ENCODE measurements around the gene PPIB. TPM values are rescaled to one million over a fixed set of nuclear protein-coding genes. Genes with fewer than 3 reads are reported as not detected.
A peak's percentile ranks its signal among the peaks of the same experiment; 100 is the strongest.

PPIB gene
- total and polyA plus RNA-seq, 9 of the 15 experiments (the other 6 are each of a cell fraction or from before 2014, with no cell fraction given), result 306 to 746 (median 439) TPM

DNA sequence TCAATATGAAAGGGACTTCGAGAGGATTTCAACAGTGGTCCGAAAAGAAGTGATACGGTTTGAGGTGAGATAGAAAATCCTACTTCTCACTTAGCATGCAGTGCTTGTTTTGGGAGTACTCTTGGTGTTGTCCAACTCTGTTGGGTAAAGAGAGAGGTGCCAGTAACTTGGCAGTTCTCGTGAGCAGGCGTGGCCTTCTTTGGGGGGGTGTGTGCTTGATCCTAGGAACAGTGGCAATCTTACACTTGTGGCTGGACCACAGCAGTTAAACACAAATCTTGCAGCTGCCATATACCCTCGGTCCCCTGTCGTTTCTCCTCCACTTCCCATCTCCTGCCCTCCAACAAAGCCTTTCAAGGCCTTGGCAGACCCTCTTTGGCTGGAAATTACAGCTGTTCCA lies 26.5 kb downstream of the PPIB start:
- no peak overlapping the region for H3K4me2 ChIP-seq (ENCODE audit: insufficient read depth, low read length)
- peaks cover 70% of the 10 kb centered on the region for H3K36me3 ChIP-seq (ENCODE audit: control insufficient read depth, insufficient read depth, low read length)
- no peak for DNase-seq (ENCODE audit: extremely low read depth in 1 of 4, low spot score in 3 of 4)
- in situ Hi-C loops (cut with MboI) (no loop called here), intact Hi-C loops (cut with micrococcal nuclease) (no loop called here)
- H4K20me1 ChIP-seq (replicated peaks; ENCODE audit: control insufficient read depth, insufficient read depth, low read length), result peaks cover 7% of the 10 kb centered on the region; the same call in 1 of the 2 replicates
- no TSS peak for BruUV-seq (replicated peaks)
- H2AFZ ChIP-seq (ENCODE audit: low read depth, low read length), result no peak overlapping the region
- H3K27ac ChIP-seq (ENCODE audit: extremely low read depth, low read depth, low read length), result no peak overlapping the region
- WGBS (ENCODE audit: insufficient coverage, low coverage, missing lambda C conversion rate), result 92% methylated on average over 7 of the region's 7 CpGs
- H3K4me3 ChIP-seq, result no peak overlapping the region
- H3K9me1 ChIP-seq (ENCODE audit: control insufficient read depth, insufficient read depth, low read length), result no peaks in the 10 kb centered on the region
- FAIRE-seq, result no peak
- H3K4me1 ChIP-seq (replicated peaks in 1 of 2; ENCODE audit: control insufficient read depth in 2 of 2, insufficient read depth in 2 of 2, low read length in 2 of 2), result peaks cover 0 to 9% of the 10 kb centered on the region in 2 experiments; a peak in 3 of 5 replicates
- ATAC-seq, result no peak
- ChIA-PET POLR2A (no interaction called here), CTCF (ENCODE audit: low intra/inter-chr PET ratio) (no interaction called here)
- H3K27me3 ChIP-seq (ENCODE audit: control insufficient read depth in 2 of 2, insufficient read depth in 2 of 2, low read length in 2 of 2), result no peaks in the 10 kb centered on the region
- H3K79me2 ChIP-seq (ENCODE audit: control insufficient read depth, insufficient read depth, low read length), result no peaks in the 10 kb centered on the region
- TF ChIP-seq NFIC (IDR thresholded peaks at IDR 0.05) (no peak), ZSCAN32 (CRISPR knock-in tag; IDR thresholded peaks at IDR 0.05) (no peak), NEUROD1 (IDR thresholded peaks at IDR 0.05; ENCODE audit: borderline replicate concordance, low read depth, low read length, partially characterized antibody) (no peak), HDAC1 (IDR thresholded peaks at IDR 0.05) (no peak), STAT5B (CRISPR knock-in tag; IDR thresholded peaks at IDR 0.05) (no peak)
- no peaks in the 10 kb centered on the region for H3K9me3 ChIP-seq (replicated peaks; ENCODE audit: control insufficient read depth, insufficient read depth, low read depth, low read length)
- no peak overlapping the region for H3K9ac ChIP-seq (ENCODE audit: insufficient read depth in 1 of 2, low read depth in 2 of 2, low read length in 2 of 2)

DNA sequence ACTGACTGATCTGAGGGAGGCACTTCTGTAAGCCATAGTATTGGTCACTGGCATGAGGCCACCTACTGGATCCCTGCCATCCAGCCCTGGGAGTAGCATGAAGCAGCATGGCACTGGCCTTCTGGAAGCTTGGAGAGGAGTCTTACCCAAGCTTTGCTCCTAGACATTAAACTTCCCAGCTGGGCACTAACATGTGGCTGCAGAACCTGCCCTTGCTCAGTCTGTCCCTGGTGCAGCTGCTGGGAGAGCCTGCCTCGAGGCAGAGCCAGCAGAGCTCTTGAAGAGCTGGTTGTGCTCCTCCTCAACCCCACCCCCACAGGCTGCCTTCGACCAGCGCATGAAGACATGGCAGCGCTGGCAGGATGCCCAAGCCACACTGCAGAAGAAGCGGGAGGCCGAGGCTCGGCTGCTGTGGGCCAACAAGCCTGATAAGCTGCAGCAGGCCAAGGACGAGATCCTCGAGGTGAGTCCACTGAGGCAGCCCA lies 28.4 kb downstream of the PPIB start:
- H3K4me2 ChIP-seq (ENCODE audit: insufficient read depth, low read length), result no peak overlapping the region
- no peak overlapping the region for H3K4me3 ChIP-seq
- no peaks in the 10 kb centered on the region for H3K9me3 ChIP-seq (replicated peaks; ENCODE audit: control insufficient read depth, insufficient read depth, low read depth, low read length)
- no peak overlapping the region for H2AFZ ChIP-seq (ENCODE audit: low read depth, low read length)
- H3K27ac ChIP-seq (ENCODE audit: extremely low read depth, low read depth, low read length), result no peak overlapping the region
- H3K9ac ChIP-seq (ENCODE audit: insufficient read depth in 1 of 2, low read depth in 2 of 2, low read length in 2 of 2), result peak overlapping the region in 1 of 2 experiments; percentile 19; a peak in 1 of 4 replicates
- H3K79me2 ChIP-seq (ENCODE audit: control insufficient read depth, insufficient read depth, low read length), result no peaks in the 10 kb centered on the region
- intact Hi-C loops (cut with micrococcal nuclease), result no loop called here
- DNase-seq (ENCODE audit: extremely low read depth in 1 of 4, low spot score in 3 of 4) (no peak), FAIRE-seq (no peak), ATAC-seq (no peak)
- no peaks in the 10 kb centered on the region for H3K27me3 ChIP-seq (ENCODE audit: control insufficient read depth in 2 of 2, insufficient read depth in 2 of 2, low read length in 2 of 2)
- H3K4me1 ChIP-seq (replicated peaks in 1 of 2; ENCODE audit: control insufficient read depth in 2 of 2, insufficient read depth in 2 of 2, low read length in 2 of 2), result peaks cover 0 to 9% of the 10 kb centered on the region in 2 experiments; a peak in 3 of 5 replicates
- in situ Hi-C loops (cut with MboI), result no loop called here
- CTCF ChIA-PET (ENCODE audit: low intra/inter-chr PET ratio), result no interaction called here
- no TSS peak for BruUV-seq (replicated peaks)
- peaks cover 3% of the 10 kb centered on the region; the same call in 1 of the 2 replicates for H4K20me1 ChIP-seq (replicated peaks; ENCODE audit: control insufficient read depth, insufficient read depth, low read length)
- H3K9me1 ChIP-seq (ENCODE audit: control insufficient read depth, insufficient read depth, low read length), result no peaks in the 10 kb centered on the region
- POLR2A ChIA-PET, result interaction anchor here (0.6 to 5.9 kb wide), 3 partner anchors 10 to 19 kb away, joined by 3 to 34 read pairs (median 3); no protein-coding TSS in a partner anchor
- H3K36me3 ChIP-seq (ENCODE audit: control insufficient read depth, insufficient read depth, low read length), result peaks cover 85% of the 10 kb centered on the region
- WGBS (ENCODE audit: insufficient coverage, low coverage, missing lambda C conversion rate), result 94% methylated on average over 9 of the region's 9 CpGs
- TF ChIP-seq CLOCK (CRISPR knock-in tag; IDR thresholded peaks at IDR 0.05; ENCODE audit: borderline replicate concordance), result no peak
- TF ChIP-seq E2F8 (IDR thresholded peaks at IDR 0.05; ENCODE audit: low read depth, partially characterized antibody), result no peak
- no peak for TF ChIP-seq GTF2E2 (tag; IDR thresholded peaks at IDR 0.05)

Measured in K562 (cell line).